Measurements from ENCODE around the gene ATXN1. TPM values are rescaled to one million over a fixed set of nuclear protein-coding genes. Genes with fewer than 3 reads are reported as not detected.
A peak's percentile ranks its signal among the peaks of the same experiment; 100 is the strongest.

ATXN1 gene
- total and polyA plus RNA-seq, 2 of the 13 experiments (the other 11 are each of a cell fraction or from before 2014, with no cell fraction given), result 20.7 to 39.5 TPM

- TF ChIP-seq ATF4 (CRISPR knock-in tag; IDR thresholded peaks at IDR 0.05) (0 out of 4 replicates have a peak, but pooled peaks of 1 of the 2 experiments have one; percentile 28), ZNF414 (CRISPR knock-in tag; IDR thresholded peaks at IDR 0.05) (no peak), HOXA7 (CRISPR knock-in tag; IDR thresholded peaks at IDR 0.05) (no peak), HIVEP1 (CRISPR knock-in tag; IDR thresholded peaks at IDR 0.05) (no peak), RXRB (CRISPR knock-in tag; IDR thresholded peaks at IDR 0.05; ENCODE audit: borderline replicate concordance) (peak; percentile 43; the same call in 1 of the 2 replicates), TRIM22 (IDR thresholded peaks at IDR 0.05) (no peak), MAFF (IDR thresholded peaks at IDR 0.05; ENCODE audit: low read depth, low read length) (no peak), ZNF18 (CRISPR knock-in tag; IDR thresholded peaks at IDR 0.05; ENCODE audit: insufficient replicate concordance) (peak; percentile 52), ZNF234 (CRISPR knock-in tag; conservative IDR thresholded peaks at IDR 0.05) (no peak), GATAD2A (CRISPR knock-in tag; IDR thresholded peaks at IDR 0.05) (0 out of 2 replicates have a peak, but pooled peaks have one; percentile 7), ZBTB33 (CRISPR knock-in tag; IDR thresholded peaks at IDR 0.05) (0 out of 2 replicates have a peak, but pooled peaks have one; percentile 28), E2F1 (CRISPR knock-in tag; IDR thresholded peaks at IDR 0.05) (no peak)
Observed at GRCh38 chr6:16676978-16677377, 84.3 kb downstream of the ATXN1 start (continued).
